Large intestine (tissue), 3 donors: ENCODE results near the gene DEAF1. TPM values are rescaled to one million over a fixed set of nuclear protein-coding genes. Genes with fewer than 3 reads are reported as not detected.
A peak's percentile ranks its signal among the peaks of the same experiment; 100 is the strongest.
"Not testable (repeated sequence)": the region's sequence is repeated elsewhere in the genome, so short reads cannot be mapped to it uniquely, and the experiment has no call there.

Experiments
- DNase-seq, 2 donors: peaks; one replicate each; pipeline versions ENCODE4 v3.0.0 to v3.0.0-alpha.2; 2013
- H3K27ac ChIP-seq: one replicate; pipeline ENCODE4 v1.5.1; 2013; ENCODE audit warnings: low read length
- H3K27me3 ChIP-seq: 2 replicates; pipeline ENCODE4 v1.6.1; 2013; ENCODE audit warnings: low read length; ENCODE audit not compliant: control insufficient read depth, insufficient read depth
- H3K36me3 ChIP-seq: 2 replicates; pipeline ENCODE4 v1.6.1; 2013; ENCODE audit warnings: low read length; ENCODE audit not compliant: control insufficient read depth, insufficient read depth
- H3K4me1 ChIP-seq: one replicate; pipeline ENCODE4 v1.6.1; 2013; ENCODE audit warnings: low read length; ENCODE audit not compliant: control insufficient read depth, insufficient read depth
- H3K4me3 ChIP-seq: one replicate; pipeline ENCODE4 v1.5.1; 2013; ENCODE audit warnings: low read length
- H3K9me3 ChIP-seq: one replicate; pipeline ENCODE4 v1.6.1; 2013; ENCODE audit warnings: mild to moderate bottlenecking, low read depth, low read length, moderate library complexity; ENCODE audit not compliant: control insufficient read depth
- WGBS: methylation state at CpG from one replicate; pipeline ENCODE4 v1.1.5; 2013; ENCODE audit warnings: low lambda C conversion rate; ENCODE audit not compliant: insufficient coverage; 5-methylcytosine and 5-hydroxymethylcytosine counted together
- polyA plus RNA-seq: library from polyadenylated mRNA; unstranded; fragments of 120-200 nt; gene quantifications from one replicate; pipeline ENCODE4 v1.2.1, GENCODE V29; 2013

The DEAF1 gene
- polyA plus RNA-seq, 1 donor = 24.1 TPM

GRCh38 chr11:692824-693414 lies 2.1 kb downstream of the DEAF1 start:
- H3K9me3 ChIP-seq = peaks cover 11% of the 10 kb centered on the region
- DNase-seq = no peak
- H3K4me3 ChIP-seq = no peak overlapping the region
- no peaks in the 10 kb centered on the region for H3K27me3 ChIP-seq
- 93% methylated on average over 2 of the region's 23 CpGs for WGBS
- peaks cover 16% of the 10 kb centered on the region for H3K36me3 ChIP-seq
- no peak overlapping the region for H3K27ac ChIP-seq
- H3K4me1 ChIP-seq = peaks cover 24% of the 10 kb centered on the region

GRCh38 chr11:691710-692590 lies 3.1 kb downstream of the DEAF1 start:
- Histone ChIP-seq H3K36me3 (peaks cover 25% of the 10 kb centered on the region), H3K27ac (no peak overlapping the region), H3K27me3 (no peaks in the 10 kb centered on the region), H3K4me1 (peaks cover 23% of the 10 kb centered on the region), H3K4me3 (no peak overlapping the region), H3K9me3 (peaks cover 11% of the 10 kb centered on the region)
- no peak for DNase-seq
- WGBS = 93% methylated on average over 3 of the region's 18 CpGs

GRCh38 chr11:690738-691633 lies 4.0 kb downstream of the DEAF1 start:
- H3K36me3 ChIP-seq = peaks cover 34% of the 10 kb centered on the region
- WGBS = no CpG with 5 or more reads among the region's 27 CpGs
- peak overlapping the region; percentile 21 for H3K27ac ChIP-seq
- H3K27me3 ChIP-seq = no peaks in the 10 kb centered on the region
- H3K4me3 ChIP-seq = no peak overlapping the region
- peaks cover 17% of the 10 kb centered on the region for H3K4me1 ChIP-seq
- DNase-seq = peak in 1 of 2 donors; percentile 80
- peaks cover 11% of the 10 kb centered on the region for H3K9me3 ChIP-seq

GRCh38 chr11:690244-690643 lies 4.8 kb downstream of the DEAF1 start:
- peaks cover 39% of the 10 kb centered on the region for H3K36me3 ChIP-seq
- H3K27ac ChIP-seq, H3K27me3 ChIP-seq, DNase-seq, H3K4me3 ChIP-seq: not testable (repeated sequence)
- WGBS = no CpG with 5 or more reads among the region's 3 CpGs
- peaks cover 17% of the 10 kb centered on the region for H3K4me1 ChIP-seq
- H3K9me3 ChIP-seq = peaks cover 11% of the 10 kb centered on the region

- peaks cover 17% of the 10 kb centered on the region for H3K4me1 ChIP-seq
- WGBS = no CpG with 5 or more reads among the region's 7 CpGs
- H3K4me3 ChIP-seq = no peak overlapping the region
- H3K36me3 ChIP-seq = peaks cover 42% of the 10 kb centered on the region
- no peak for DNase-seq
- H3K27me3 ChIP-seq = no peaks in the 10 kb centered on the region
- H3K27ac ChIP-seq = no peak overlapping the region
- H3K9me3 ChIP-seq = peaks cover 11% of the 10 kb centered on the region
Measured at GRCh38 chr11:689625-690024, 5.4 kb downstream of the DEAF1 start.

- Histone ChIP-seq H3K27ac (no peak overlapping the region), H3K36me3 (peaks cover 47% of the 10 kb centered on the region), H3K4me3 (no peak overlapping the region), H3K27me3 (no peaks in the 10 kb centered on the region), H3K9me3 (peaks cover 3% of the 10 kb centered on the region), H3K4me1 (peaks cover 8% of the 10 kb centered on the region)
- DNase-seq = no peak
- WGBS = no CpG with 5 or more reads among the region's 9 CpGs
Measured at GRCh38 chr11:688681-689080, 6.3 kb downstream of the DEAF1 start.

GRCh38 chr11:687751-688150 lies 7.3 kb downstream of the DEAF1 start:
- peaks cover 6% of the 10 kb centered on the region for H3K4me1 ChIP-seq
- H3K27ac ChIP-seq = no peak overlapping the region
- no peak overlapping the region for H3K4me3 ChIP-seq
- H3K36me3 ChIP-seq = peaks cover 55% of the 10 kb centered on the region
- H3K9me3 ChIP-seq = peaks cover 3% of the 10 kb centered on the region
- H3K27me3 ChIP-seq = no peaks in the 10 kb centered on the region
- DNase-seq = no peak
- WGBS = no CpG with 5 or more reads among the region's 13 CpGs

GRCh38 chr11:686451-687243 lies 8.4 kb downstream of the DEAF1 start:
- DNase-seq = no peak
- no peaks in the 10 kb centered on the region for H3K27me3 ChIP-seq
- peaks cover 3% of the 10 kb centered on the region for H3K9me3 ChIP-seq
- peaks cover 65% of the 10 kb centered on the region for H3K36me3 ChIP-seq
- H3K27ac ChIP-seq = no peak overlapping the region
- peaks cover 6% of the 10 kb centered on the region for H3K4me1 ChIP-seq
- H3K4me3 ChIP-seq = no peak overlapping the region
- 93% methylated on average over 3 of the region's 30 CpGs for WGBS

GRCh38 chr11:680970-681369 lies 14.1 kb downstream of the DEAF1 start:
- no peak overlapping the region for H3K4me3 ChIP-seq
- no peaks in the 10 kb centered on the region for H3K4me1 ChIP-seq
- H3K36me3 ChIP-seq = peaks cover 58% of the 10 kb centered on the region
- H3K9me3 ChIP-seq = no peaks in the 10 kb centered on the region
- 100% methylated on average over 1 of the region's 13 CpGs for WGBS
- H3K27ac ChIP-seq = no peak overlapping the region
- DNase-seq = no peak
- H3K27me3 ChIP-seq = no peaks in the 10 kb centered on the region
